CD4-positive, alpha-beta T cell (primary cell): Measurements from ENCODE around the gene STRN3. TPM values are rescaled to one million over a fixed set of nuclear protein-coding genes. Genes with fewer than 3 reads are reported as not detected.
"Not testable (repeated sequence)": the region's sequence is repeated elsewhere in the genome, so short reads cannot be mapped to it uniquely, and the experiment has no call there.

Experiments
- ATAC-seq: fragments of 200-7000 bp; cut with Tn5 transposase; one replicate; pipeline ENCODE4 v1.10.0; 2022; ENCODE audit warnings: mild to moderate bottlenecking; ENCODE audit not compliant: poor library complexity
- CTCF ChIA-PET: fragments of 350-600 bp; sonication (Branson Sonifier 250); formaldehyde crosslinking; loops from one replicate; lab custom pipeline; 2021; ENCODE audit warnings: antibody characterized with exemption, inconsistent platforms; lab: Charles Lee
- POLR2A ChIA-PET: fragments of 350-600 bp; sonication (Branson Sonifier 250); formaldehyde crosslinking; loops from one replicate; lab custom pipeline; 2021; ENCODE audit warnings: antibody characterized with exemption, inconsistent platforms; lab: Charles Lee
- DNase-seq, 14 experiments: peaks; one replicate each; pipeline ENCODE4 v3.0.0-alpha.2; 2013 to 2020; ENCODE audit warnings: mixed read lengths in 2 of 14
- H3K27ac ChIP-seq, 2 donors: one replicate each; pipeline versions ENCODE4 v1.5.1 to v1.7.0; 2013; ENCODE audit warnings: low read length in 2 of 2, low read depth in 1 of 2, mild to moderate bottlenecking in 1 of 2
- H3K27me3 ChIP-seq, 2 experiments: 1 replicate in 1 of 2; 2 replicates in 1 of 2; pipeline versions ENCODE4 v1.6.1 to v1.7.0; 2013; ENCODE audit warnings: low read length in 2 of 2, control low read depth in 1 of 2, mild to moderate bottlenecking in 1 of 2, moderate library complexity in 1 of 2; ENCODE audit not compliant: insufficient read depth in 2 of 2, control insufficient read depth in 1 of 2
- H3K36me3 ChIP-seq: one replicate; pipeline ENCODE4 v1.6.1; 2013; ENCODE audit warnings: low read length, control low read depth; ENCODE audit not compliant: insufficient read depth
- H3K4me1 ChIP-seq: one replicate; pipeline ENCODE4 v1.6.1; 2013; ENCODE audit warnings: low read length, control low read depth; ENCODE audit not compliant: insufficient read depth
- H3K4me3 ChIP-seq: one replicate; pipeline ENCODE4 v1.5.1; 2013; ENCODE audit warnings: mild to moderate bottlenecking, low read length, moderate library complexity
- H3K9me3 ChIP-seq, 2 experiments: 1 replicate in 1 of 2; 2 replicates in 1 of 2; pipeline versions ENCODE4 v1.6.1 to v1.7.0; 2013; ENCODE audit warnings: low read length in 2 of 2, mild to moderate bottlenecking in 2 of 2, control low read depth in 1 of 2, moderate library complexity in 1 of 2; ENCODE audit not compliant: control insufficient read depth in 1 of 2, insufficient read depth in 1 of 2
- H3K27ac Mint-ChIP-seq: one replicate; pipeline ENCODE4 v1.8.0; 2020; ENCODE audit warnings: mixed read lengths
- H3K27me3 Mint-ChIP-seq: one replicate; pipeline ENCODE4 v1.8.0; 2021; ENCODE audit warnings: mixed read lengths
- H3K36me3 Mint-ChIP-seq: one replicate; pipeline ENCODE4 v1.8.0; 2021; ENCODE audit warnings: low read depth, mixed read lengths
- H3K4me1 Mint-ChIP-seq: one replicate; pipeline ENCODE4 v1.8.0; 2021; ENCODE audit warnings: low read depth, mixed read lengths
- H3K4me3 Mint-ChIP-seq: one replicate; pipeline ENCODE4 v1.8.0; 2020; ENCODE audit warnings: mild to moderate bottlenecking, mixed read lengths
- H3K9me3 Mint-ChIP-seq: one replicate; pipeline ENCODE4 v1.8.0; 2020; ENCODE audit warnings: mixed read lengths
- CTCF ChIP-seq: fragments of 200-600 bp; IDR thresholded peaks from one replicate; pipeline ENCODE4 v1.8.0; 2022; ENCODE audit warnings: antibody characterized with exemption, mild to moderate bottlenecking
- intact Hi-C, 2 experiments: fragments of 100-400 bp; cut with DNase I in 1 of 2; cut with micrococcal nuclease in 1 of 2; formaldehyde crosslinking; loops; one replicate each; pipeline versions ENCODE4 v1.15.1 to v1.9.0; 2023 to 2025; cut with DNase I, micrococcal nuclease
- total RNA-seq, 174 experiments: library from RNA in 2 of 174; stranded (reverse) in 2 of 174; gene quantifications; one replicate each; pipeline ENCODE4 v1.2.3 and lab custom pipeline; 2021 to 2026

The STRN3 gene
- total RNA-seq, 2 experiments from 2014 or later: 15.1 to 16.9 TPM

DNA sequence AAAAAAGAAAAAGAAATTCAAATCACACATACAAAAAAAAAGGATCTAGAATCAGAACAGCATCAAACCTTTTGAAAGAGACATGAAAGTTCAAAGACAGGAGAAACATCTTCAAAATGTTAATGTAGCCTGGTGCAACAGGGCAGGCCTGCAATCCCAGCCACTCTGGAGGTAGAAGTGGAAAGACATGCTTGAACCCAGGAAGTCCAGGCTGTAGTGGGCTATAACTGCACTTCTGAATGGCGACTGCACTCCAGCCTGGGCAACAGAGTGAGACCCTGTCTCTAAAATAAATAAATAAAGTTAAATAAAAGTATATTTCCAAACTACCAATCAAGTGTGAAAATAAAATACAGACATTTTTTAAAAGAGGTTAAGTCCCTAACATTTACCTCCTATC, 19.5 kb downstream of the STRN3 start:
- Histone ChIP-seq H3K36me3 (peaks cover 20% of the 10 kb centered on the region), H3K4me3 (no peak overlapping the region), H3K4me1 (no peaks in the 10 kb centered on the region), H3K27ac (no peak overlapping the region), H3K9me3 (no peaks in the 10 kb centered on the region), H3K27me3 (no peaks in the 10 kb centered on the region)
- ATAC-seq: no peak
- no peak overlapping the region for H3K27ac Mint-ChIP-seq
- H3K27me3 Mint-ChIP-seq: no peaks in the 10 kb centered on the region
- H3K4me1 Mint-ChIP-seq: peaks cover 9% of the 10 kb centered on the region
- H3K4me3 Mint-ChIP-seq: no peak overlapping the region
- peaks cover 37% of the 10 kb centered on the region for H3K36me3 Mint-ChIP-seq
- TF ChIP-seq CTCF: no peak
- CTCF ChIA-PET: no interaction called here
- intact Hi-C loops: no loop called here
- no peaks in the 10 kb centered on the region for H3K9me3 Mint-ChIP-seq
- DNase-seq: no peak
- POLR2A ChIA-PET: interaction anchor here (1.0 kb wide), 1 partner anchor 20 kb away, joined by 3 read pairs; the partner anchor contains the start of gene STRN3

- intact Hi-C loops, DNase-seq, H3K27me3 Mint-ChIP-seq, POLR2A ChIA-PET, H3K4me1 ChIP-seq, H3K27ac Mint-ChIP-seq, H3K9me3 ChIP-seq, H3K4me3 ChIP-seq, H3K4me3 Mint-ChIP-seq, H3K27me3 ChIP-seq, H3K9me3 Mint-ChIP-seq, H3K27ac ChIP-seq, ATAC-seq: not testable (repeated sequence)
- Mint-ChIP-seq H3K36me3 (peaks cover 59% of the 10 kb centered on the region), H3K4me1 (peaks cover 29% of the 10 kb centered on the region)
- H3K36me3 ChIP-seq: peaks cover 24% of the 10 kb centered on the region
- CTCF ChIA-PET: interaction anchor here (0.6 kb wide), 1 partner anchor 16 kb away, joined by 3 read pairs; no protein-coding TSS in a partner anchor
Observed at GRCh38 chr14:31004007-31004406, 22.2 kb downstream of the STRN3 start.

DNA sequence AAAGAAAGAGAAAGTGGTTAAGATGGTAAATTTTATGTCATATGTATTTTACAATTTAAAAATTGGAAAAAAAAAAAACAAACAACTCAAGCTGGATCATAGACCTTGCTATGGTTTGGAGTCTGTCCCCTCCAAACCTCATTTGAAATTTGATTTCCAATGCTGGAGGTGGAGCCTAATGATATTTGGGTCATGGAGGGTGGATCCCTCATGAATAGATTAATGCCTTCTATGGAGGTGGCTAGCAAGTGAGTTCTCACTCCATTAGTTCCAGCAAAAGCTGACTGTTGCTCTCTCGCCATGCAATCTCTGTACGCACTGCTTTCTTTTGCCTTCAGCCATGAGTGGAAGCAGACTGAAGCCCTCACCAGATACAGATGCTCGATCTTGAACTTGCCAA, 22.9 kb downstream of the STRN3 start:
- TF ChIP-seq CTCF: no peak
- ChIA-PET CTCF (interaction anchor here (0.7 kb wide), 1 partner anchor 320 kb away, joined by 4 read pairs; no protein-coding TSS in a partner anchor), POLR2A (interaction anchor here (0.7 kb wide), 1 partner anchor 20 kb away, joined by 3 read pairs; no protein-coding TSS in a partner anchor)
- H3K4me1 Mint-ChIP-seq: peaks cover 29% of the 10 kb centered on the region
- intact Hi-C loops: no loop called here
- H3K9me3 ChIP-seq: peaks cover 6 to 8% of the 10 kb centered on the region in 2 experiments
- no peak for ATAC-seq
- no peaks in the 10 kb centered on the region for H3K4me1 ChIP-seq
- no peaks in the 10 kb centered on the region for H3K27me3 Mint-ChIP-seq
- H3K4me3 ChIP-seq: no peak overlapping the region
- H3K27ac ChIP-seq: no peak overlapping the region
- peaks cover 29% of the 10 kb centered on the region for H3K36me3 ChIP-seq
- no peak for DNase-seq
- H3K27ac Mint-ChIP-seq: no peak overlapping the region
- no peak overlapping the region for H3K4me3 Mint-ChIP-seq
- no peaks in the 10 kb centered on the region for H3K27me3 ChIP-seq
- peaks cover 66% of the 10 kb centered on the region for H3K36me3 Mint-ChIP-seq
- peaks cover 4% of the 10 kb centered on the region for H3K9me3 Mint-ChIP-seq

DNA sequence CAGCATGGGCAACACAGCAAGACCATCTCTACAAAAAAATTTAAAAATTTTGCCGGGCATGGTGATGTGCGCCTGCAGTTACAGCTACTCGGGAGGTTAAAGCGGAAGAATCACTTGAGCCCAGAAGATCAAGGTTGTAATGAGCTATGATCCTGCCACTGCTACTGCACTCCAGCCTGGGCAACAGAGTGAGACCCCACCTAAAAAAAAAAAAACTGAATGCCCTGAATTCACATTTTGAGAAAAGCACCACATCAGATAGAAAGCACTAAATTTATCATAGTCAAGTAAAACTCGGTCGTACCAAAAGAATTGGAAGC, 24.9 kb downstream of the STRN3 start:
- peaks cover 4% of the 10 kb centered on the region for H3K9me3 Mint-ChIP-seq
- H3K4me1 ChIP-seq: no peaks in the 10 kb centered on the region
- no peaks in the 10 kb centered on the region for H3K27me3 ChIP-seq
- no peak overlapping the region for H3K4me3 Mint-ChIP-seq
- peaks cover 7 to 11% of the 10 kb centered on the region in 2 experiments for H3K9me3 ChIP-seq
- H3K27me3 Mint-ChIP-seq: no peaks in the 10 kb centered on the region
- no peak overlapping the region for H3K27ac ChIP-seq
- peaks cover 79% of the 10 kb centered on the region for H3K36me3 Mint-ChIP-seq
- ChIA-PET POLR2A (no interaction called here), CTCF (no interaction called here)
- intact Hi-C loops: no loop called here
- DNase-seq (no peak), ATAC-seq (no peak)
- no peak overlapping the region for H3K4me3 ChIP-seq
- peaks cover 31% of the 10 kb centered on the region for H3K36me3 ChIP-seq
- no peak for TF ChIP-seq CTCF
- peaks cover 46% of the 10 kb centered on the region for H3K4me1 Mint-ChIP-seq
- H3K27ac Mint-ChIP-seq: no peak overlapping the region
